Neutrophil (primary cell): ENCODE measurements around the gene INPP4B.

Source experiments
- H3K27ac ChIP-seq: fragments of 200-600 bp; sonication (generic); 2 replicates; pipeline ENCODE4 v1.5.1; 2016; ENCODE audit warnings: mild to moderate bottlenecking, moderate library complexity
- H3K27me3 ChIP-seq: fragments of 200-600 bp; sonication (generic); 2 replicates; pipeline ENCODE4 v1.6.0; 2016; ENCODE audit warnings: mild to moderate bottlenecking
- H3K36me3 ChIP-seq: fragments of 200-600 bp; sonication (generic); 2 replicates; pipeline ENCODE4 v1.5.1; 2017
- H3K4me1 ChIP-seq, 2 experiments: fragments of 200-600 bp in 1 of 2; sonication (generic) in 1 of 2; 1 replicate in 1 of 2; 2 replicates in 1 of 2; pipeline versions ENCODE4 v1.5.1 to v1.6.1; 2013 to 2016; ENCODE audit warnings: low read depth in 1 of 2, low read length in 1 of 2, mild to moderate bottlenecking in 1 of 2, moderate library complexity in 1 of 2; ENCODE audit not compliant: control insufficient read depth in 1 of 2, insufficient read depth in 1 of 2
- H3K4me3 ChIP-seq, 2 experiments: fragments of 200-600 bp in 1 of 2; sonication (generic) in 1 of 2; 1 replicate in 1 of 2; 2 replicates in 1 of 2; pipeline ENCODE4 v1.5.1; 2013 to 2016; ENCODE audit warnings: low read depth in 1 of 2, low read length in 1 of 2, mild to moderate bottlenecking in 1 of 2, moderate library complexity in 1 of 2
- H3K9me3 ChIP-seq: fragments of 200-600 bp; sonication (generic); 2 replicates; pipeline ENCODE4 v1.5.1; 2016
- TF ChIP-seq, protein P1 (sequence below): fragments of 200-600 bp; sonication (generic); IDR thresholded peaks from 2 replicates; pipeline ENCODE4 v1.5.1; 2016; ENCODE audit warnings: antibody characterized with exemption

The INPP4B gene

DNA sequence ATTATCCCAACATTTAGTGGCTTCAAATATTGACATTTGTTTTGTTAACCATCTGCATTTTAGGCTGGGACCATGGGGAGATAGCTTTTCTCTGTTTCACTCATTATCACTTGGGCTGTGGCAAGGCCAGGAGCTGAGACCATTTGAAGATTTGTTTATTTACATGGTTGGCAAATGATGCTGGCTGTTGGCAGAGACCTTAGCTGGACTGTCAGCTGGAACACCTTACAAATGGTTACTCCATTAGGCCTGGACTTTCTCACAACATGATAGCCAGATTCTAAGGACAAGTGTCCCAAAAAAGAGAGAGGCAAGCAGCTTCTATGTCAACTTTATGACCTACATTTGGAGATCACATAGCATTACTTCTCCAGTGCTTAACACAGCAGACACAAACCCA lies 130.4 kb downstream of the INPP4B start:
- H3K27ac ChIP-seq, result no peak overlapping the region
- TF ChIP-seq, protein P1, sequence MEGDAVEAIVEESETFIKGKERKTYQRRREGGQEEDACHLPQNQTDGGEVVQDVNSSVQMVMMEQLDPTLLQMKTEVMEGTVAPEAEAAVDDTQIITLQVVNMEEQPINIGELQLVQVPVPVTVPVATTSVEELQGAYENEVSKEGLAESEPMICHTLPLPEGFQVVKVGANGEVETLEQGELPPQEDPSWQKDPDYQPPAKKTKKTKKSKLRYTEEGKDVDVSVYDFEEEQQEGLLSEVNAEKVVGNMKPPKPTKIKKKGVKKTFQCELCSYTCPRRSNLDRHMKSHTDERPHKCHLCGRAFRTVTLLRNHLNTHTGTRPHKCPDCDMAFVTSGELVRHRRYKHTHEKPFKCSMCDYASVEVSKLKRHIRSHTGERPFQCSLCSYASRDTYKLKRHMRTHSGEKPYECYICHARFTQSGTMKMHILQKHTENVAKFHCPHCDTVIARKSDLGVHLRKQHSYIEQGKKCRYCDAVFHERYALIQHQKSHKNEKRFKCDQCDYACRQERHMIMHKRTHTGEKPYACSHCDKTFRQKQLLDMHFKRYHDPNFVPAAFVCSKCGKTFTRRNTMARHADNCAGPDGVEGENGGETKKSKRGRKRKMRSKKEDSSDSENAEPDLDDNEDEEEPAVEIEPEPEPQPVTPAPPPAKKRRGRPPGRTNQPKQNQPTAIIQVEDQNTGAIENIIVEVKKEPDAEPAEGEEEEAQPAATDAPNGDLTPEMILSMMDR, result no peak
- no peaks in the 10 kb centered on the region for H3K36me3 ChIP-seq
- no peaks in the 10 kb centered on the region for H3K27me3 ChIP-seq
- H3K4me1 ChIP-seq, result no peaks in the 10 kb centered on the region
- no peaks in the 10 kb centered on the region for H3K9me3 ChIP-seq
- H3K4me3 ChIP-seq, result no peak overlapping the region

DNA sequence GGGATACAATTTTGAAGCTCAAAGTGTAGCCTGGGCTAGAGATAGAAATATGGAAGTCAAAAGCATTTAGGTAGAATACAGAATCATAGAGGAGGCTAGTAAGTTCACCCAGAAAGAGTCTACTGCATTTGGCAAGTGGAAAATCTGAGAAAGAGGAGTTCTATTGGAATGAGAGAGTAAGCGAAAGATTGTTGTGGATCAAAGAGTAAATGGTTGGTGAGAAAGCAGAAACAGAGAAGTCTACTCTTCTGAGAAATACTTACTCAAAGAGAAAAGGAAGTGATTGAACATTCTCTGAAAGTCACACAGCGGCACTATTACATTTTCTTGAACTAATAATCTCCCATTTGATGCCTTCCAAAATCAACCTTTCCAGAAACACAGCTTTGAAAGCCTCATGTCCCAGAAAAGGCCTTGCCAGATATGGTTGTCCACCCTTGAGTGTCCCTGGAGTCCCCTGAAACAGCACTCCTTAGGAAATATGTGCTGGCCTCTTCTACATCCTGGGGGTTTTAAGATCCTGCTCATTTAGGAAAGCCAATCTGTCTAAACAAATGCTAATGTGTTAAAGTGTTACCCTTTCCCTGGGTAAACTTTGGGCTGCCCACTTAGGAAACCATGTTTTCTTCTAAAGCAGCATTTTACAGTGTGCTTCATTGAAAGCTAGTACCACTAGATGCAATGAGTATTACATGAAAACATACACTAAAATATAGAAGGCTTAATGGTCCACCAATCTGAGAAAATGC lies 132.6 kb downstream of the INPP4B start:
- H3K9me3 ChIP-seq, result no peaks in the 10 kb centered on the region
- no peak overlapping the region for H3K27ac ChIP-seq
- no peak overlapping the region for H3K4me3 ChIP-seq
- H3K36me3 ChIP-seq, result no peaks in the 10 kb centered on the region
- no peaks in the 10 kb centered on the region for H3K4me1 ChIP-seq
- no peaks in the 10 kb centered on the region for H3K27me3 ChIP-seq
- TF ChIP-seq, protein P1, result no peak

DNA sequence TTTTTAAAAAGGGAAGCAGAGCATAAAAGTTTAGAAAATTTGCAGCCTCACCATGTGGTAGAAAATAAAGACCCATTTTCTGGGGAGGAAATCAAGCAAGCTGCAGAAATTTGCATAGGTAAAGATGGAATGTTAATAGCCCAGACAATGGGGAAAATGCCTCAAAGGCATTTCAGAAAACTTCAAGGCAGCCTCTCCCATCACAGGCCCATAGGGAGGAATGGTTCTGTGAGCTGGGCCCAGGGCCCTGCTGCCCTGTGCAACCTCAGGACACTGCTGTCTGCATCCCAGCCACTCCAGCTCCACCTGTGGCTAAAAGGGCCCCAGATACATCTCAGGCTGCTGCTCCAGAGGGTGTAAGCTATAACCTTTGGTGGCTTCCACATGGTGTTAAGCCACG lies 137.9 kb downstream of the INPP4B start:
- H3K27me3 ChIP-seq, result no peaks in the 10 kb centered on the region
- TF ChIP-seq, protein P1, result no peak
- H3K27ac ChIP-seq, result no peak overlapping the region
- no peaks in the 10 kb centered on the region for H3K4me1 ChIP-seq
- H3K4me3 ChIP-seq, result no peak overlapping the region
- H3K36me3 ChIP-seq, result no peaks in the 10 kb centered on the region
- no peaks in the 10 kb centered on the region for H3K9me3 ChIP-seq

DNA sequence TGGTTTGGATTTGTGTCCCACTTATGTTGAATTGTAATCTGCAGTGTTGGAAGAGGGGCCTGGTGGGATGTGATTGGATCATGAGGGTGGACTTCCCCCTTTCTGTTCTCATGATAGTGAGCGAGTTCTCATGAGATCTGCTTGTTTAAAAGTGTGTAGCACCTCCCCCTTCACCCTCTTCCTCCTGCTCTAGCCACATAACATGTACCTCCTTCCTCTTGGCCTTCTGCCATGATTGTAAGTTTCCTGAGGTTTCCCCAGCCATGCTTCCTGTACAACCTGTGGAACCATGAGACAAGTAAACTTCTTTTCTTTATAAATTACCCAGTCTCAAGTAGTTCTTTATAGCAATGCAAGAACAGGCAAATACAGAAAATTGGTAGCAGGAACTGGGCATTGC lies 138.7 kb downstream of the INPP4B start:
- no peaks in the 10 kb centered on the region for H3K27me3 ChIP-seq
- no peaks in the 10 kb centered on the region for H3K9me3 ChIP-seq
- TF ChIP-seq, protein P1, result no peak
- H3K36me3 ChIP-seq, result no peaks in the 10 kb centered on the region
- H3K27ac ChIP-seq, result no peak overlapping the region
- no peaks in the 10 kb centered on the region for H3K4me1 ChIP-seq
- H3K4me3 ChIP-seq, result no peak overlapping the region

DNA sequence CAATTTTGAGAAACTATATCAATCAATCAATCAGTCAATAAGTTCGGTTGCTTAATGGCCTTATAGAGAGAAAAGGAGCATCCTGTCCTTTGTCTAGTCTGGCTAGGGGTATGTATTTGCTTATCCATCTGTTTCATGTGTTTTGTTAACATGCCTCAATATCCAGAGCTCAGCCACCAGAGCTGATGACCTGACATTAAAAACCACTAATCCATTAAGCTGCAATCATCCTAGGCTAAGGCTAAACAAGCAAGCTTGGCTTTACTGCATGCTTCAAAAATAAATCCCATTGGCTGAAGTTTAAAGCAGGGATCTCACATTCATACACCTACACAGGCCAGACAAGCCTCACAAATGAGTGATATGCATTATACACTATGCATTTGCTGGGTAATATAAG lies 139.7 kb downstream of the INPP4B start:
- no peaks in the 10 kb centered on the region for H3K4me1 ChIP-seq
- no peak overlapping the region for H3K4me3 ChIP-seq
- no peaks in the 10 kb centered on the region for H3K9me3 ChIP-seq
- H3K36me3 ChIP-seq, result no peaks in the 10 kb centered on the region
- no peaks in the 10 kb centered on the region for H3K27me3 ChIP-seq
- TF ChIP-seq, protein P1, result no peak
- H3K27ac ChIP-seq, result no peak overlapping the region
